GM12865 (cell line): Measurements from ENCODE around the gene MACIR.

Experiments
- DNase-seq: peaks from one replicate; pipeline ENCODE4 v3.0.0; 2010; ENCODE audit warnings: low read depth
- H3K4me3 ChIP-seq: 2 replicates; pipeline ENCODE4 v1.5.1; 2011; ENCODE audit warnings: mild to moderate bottlenecking, low read depth, low read length, control low read depth
- TF ChIP-seq, protein P1 (sequence below): IDR thresholded peaks from 2 replicates; pipeline ENCODE4 v1.5.1; 2011; ENCODE audit warnings: low read length, control low read depth, low read depth, inconsistent platforms; ENCODE audit not compliant: insufficient read depth; ENCODE audit errors: missing control alignments

MACIR gene

DNA sequence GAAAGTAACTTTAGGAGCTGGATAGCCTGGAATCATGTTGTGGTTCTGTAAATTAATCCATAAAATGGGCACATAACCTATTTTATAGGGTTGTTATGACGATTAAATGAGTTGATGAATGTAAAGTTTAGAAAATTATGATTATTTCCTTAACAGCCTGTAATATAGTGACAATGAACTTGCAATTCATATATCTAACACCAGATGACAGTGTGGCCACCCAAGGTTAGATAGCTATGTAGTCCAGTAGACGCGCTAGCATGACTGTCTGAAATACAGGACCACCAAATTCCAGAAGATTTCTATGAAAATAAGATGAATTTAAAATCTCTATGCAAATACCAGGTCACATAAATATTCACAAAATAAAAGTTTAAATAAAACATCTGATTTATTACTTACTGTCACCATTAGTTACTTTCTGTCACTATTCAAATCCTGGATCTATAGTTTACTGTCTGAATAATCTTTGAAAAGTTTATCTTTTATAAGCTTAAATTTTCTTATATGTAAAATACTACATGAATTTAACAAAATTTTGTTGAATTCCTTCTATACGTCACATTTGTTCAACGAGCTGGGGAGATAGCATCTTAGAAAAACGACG, 26.1 kb upstream of the MACIR start:
- DNase-seq, result peak; percentile 59
- TF ChIP-seq, protein P1, sequence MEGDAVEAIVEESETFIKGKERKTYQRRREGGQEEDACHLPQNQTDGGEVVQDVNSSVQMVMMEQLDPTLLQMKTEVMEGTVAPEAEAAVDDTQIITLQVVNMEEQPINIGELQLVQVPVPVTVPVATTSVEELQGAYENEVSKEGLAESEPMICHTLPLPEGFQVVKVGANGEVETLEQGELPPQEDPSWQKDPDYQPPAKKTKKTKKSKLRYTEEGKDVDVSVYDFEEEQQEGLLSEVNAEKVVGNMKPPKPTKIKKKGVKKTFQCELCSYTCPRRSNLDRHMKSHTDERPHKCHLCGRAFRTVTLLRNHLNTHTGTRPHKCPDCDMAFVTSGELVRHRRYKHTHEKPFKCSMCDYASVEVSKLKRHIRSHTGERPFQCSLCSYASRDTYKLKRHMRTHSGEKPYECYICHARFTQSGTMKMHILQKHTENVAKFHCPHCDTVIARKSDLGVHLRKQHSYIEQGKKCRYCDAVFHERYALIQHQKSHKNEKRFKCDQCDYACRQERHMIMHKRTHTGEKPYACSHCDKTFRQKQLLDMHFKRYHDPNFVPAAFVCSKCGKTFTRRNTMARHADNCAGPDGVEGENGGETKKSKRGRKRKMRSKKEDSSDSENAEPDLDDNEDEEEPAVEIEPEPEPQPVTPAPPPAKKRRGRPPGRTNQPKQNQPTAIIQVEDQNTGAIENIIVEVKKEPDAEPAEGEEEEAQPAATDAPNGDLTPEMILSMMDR, result peak; percentile 69
- no peak overlapping the region for H3K4me3 ChIP-seq

DNA sequence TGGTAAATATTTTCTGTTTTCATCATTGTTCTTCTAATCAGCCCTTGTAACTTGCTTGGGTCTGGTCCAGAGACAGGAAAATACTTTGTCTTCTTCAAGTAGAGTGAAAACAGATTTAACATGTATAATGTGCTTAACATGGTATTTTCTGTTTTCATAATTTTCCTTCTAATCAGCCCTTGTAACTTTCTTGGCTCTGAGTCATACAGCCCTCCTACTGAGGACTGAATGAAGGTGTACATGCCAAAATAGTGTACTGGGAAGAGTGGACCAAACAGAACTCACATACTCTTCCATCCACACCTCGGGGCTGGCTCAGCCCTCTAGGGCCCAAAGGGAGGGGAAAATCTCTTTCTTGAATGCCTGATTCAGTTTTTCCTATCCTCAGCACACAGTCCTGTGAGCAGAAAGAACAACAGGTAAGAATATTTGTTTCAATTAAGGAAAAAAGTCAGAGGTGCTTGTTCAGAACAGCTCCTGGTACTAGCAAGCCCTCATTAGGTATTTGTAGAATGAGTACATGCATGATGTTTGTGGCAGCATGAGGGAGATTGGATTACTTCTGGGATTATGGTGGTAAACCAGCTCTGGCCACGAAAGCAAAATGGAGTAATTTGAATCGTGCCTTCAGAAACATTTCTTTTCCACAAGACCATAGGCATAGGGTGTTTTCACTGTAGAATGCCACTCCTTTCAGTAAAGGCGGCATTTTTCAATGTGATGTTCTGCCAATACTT, 24.2 kb upstream of the MACIR start:
- TF ChIP-seq, protein P1, result no peak

DNA sequence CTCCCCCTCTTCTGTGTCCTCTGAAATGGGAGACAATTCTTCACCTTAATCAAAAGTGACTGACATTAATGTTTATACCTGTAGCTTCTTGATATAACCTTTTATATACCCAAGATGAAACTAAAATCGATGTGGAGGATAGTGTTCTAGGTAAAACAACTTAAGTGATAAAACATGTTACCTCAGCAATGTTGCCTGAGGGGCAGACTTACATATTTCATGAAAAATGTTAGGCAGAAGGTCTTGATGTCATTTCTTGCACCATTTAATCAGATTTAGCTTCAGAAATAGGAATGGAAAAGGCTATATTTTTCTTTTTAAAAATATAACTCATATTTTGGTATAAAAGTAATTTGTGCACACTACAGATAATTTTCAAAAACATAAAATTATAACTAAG, 22.7 kb upstream of the MACIR start:
- H3K4me3 ChIP-seq, result no peak overlapping the region
- TF ChIP-seq, protein P1, result no peak
- DNase-seq, result no peak

More for the DNA sequence above, 24.2 kb upstream of the MACIR start:
- no peak for DNase-seq
- H3K4me3 ChIP-seq, result no peak overlapping the region

DNA sequence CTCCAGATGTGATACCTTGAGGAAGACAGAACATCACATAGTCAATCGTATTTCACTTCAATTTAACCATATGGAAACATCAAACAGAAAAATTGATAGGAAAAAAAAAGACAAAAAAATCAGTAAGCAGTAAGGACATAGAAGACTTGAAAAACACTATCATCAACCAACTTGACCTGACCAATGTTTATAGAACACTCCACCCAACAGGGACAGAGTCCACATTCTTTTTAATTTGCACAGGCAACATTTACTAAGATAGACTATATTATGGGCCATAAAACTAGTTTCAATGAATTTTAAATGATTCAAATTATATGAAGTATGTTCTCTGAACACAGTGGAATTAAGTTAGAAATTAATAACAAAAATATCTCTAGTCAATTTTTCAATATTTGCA, 20.8 kb upstream of the MACIR start:
- no peak overlapping the region for H3K4me3 ChIP-seq
- TF ChIP-seq, protein P1, result no peak
- no peak for DNase-seq

DNA sequence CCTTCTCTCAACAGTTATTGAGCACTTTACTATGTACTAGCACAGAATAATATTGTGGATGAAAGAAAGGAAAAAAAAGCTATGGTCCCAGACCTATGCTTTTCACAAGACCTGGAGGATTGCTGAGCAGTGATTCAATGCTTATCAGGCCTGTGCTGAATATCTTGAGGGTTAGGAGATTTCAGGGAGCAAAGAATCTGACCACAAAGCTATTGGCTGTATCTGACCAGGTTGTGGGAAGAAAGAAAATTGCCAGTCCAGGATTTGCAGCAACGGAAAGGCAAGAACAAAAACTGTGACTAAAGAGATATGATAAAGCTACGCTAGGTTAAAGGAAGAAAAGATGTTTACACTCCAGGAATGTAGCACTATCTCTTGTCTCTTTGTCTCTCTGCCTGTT, 14.9 kb upstream of the MACIR start:
- TF ChIP-seq, protein P1, result no peak
- no peak for DNase-seq
- no peak overlapping the region for H3K4me3 ChIP-seq

DNA sequence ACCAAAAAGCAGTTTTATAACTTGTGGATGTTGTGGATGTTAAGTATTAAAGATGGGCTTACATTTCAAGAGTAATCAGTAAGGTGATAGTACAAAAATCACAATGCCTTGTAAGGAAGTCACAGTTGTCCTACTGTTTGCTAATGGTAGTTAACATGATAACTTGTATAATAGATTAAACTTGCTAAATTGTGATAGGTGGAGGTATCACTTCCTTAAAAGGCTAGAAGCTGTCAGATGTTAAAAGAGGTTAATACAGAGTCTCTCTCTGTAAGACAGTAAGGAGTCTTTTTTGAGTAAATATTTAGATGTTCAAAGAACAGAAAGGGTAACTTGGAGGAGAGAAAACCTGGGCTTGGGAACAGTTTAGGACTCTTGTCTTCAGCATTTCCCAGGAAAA, 14.2 kb upstream of the MACIR start:
- no peak overlapping the region for H3K4me3 ChIP-seq
- DNase-seq, result no peak
- TF ChIP-seq, protein P1, result no peak
